ENCODE measurements around the gene LAMA5.

DNA sequence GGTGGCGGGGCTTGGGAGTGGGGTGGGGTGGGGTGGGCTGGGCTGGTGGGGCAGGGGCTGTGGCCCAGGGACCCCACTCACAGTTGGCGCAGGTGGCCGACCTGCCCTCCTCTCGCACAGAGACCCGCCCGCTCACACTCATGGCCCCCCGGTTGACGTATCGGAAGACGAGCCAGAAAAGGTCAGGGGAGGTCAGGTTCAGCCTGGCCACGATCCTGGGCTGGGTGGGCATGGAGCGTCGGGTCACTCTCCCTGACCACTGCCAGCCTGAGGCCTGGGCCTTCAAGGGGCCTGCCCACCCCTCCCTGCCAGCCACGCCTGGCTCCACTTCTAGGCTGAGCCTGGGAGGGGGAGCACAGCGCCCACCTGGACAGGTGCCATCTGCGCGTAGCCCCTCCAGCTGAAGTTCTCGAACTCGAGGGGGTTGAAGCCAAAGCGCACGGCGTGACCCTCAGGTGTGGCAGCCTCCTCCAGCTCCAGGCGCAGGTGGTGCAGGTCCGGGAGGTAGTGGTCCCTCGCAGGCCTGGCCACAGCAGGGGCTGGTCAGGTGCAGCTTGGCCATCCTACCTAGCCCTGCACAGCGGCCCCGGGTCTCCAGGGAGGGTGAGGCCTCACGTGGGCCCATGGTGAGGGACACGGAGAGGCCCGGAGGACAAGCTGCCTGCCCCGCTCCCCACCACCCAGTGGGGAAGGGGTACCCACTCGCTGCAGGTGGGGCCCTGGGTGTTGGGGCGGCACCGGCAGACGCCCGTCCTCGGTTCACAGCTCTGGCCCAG, 33.1 kb downstream of the LAMA5 start:
- TF ChIP-seq, protein P1, sequence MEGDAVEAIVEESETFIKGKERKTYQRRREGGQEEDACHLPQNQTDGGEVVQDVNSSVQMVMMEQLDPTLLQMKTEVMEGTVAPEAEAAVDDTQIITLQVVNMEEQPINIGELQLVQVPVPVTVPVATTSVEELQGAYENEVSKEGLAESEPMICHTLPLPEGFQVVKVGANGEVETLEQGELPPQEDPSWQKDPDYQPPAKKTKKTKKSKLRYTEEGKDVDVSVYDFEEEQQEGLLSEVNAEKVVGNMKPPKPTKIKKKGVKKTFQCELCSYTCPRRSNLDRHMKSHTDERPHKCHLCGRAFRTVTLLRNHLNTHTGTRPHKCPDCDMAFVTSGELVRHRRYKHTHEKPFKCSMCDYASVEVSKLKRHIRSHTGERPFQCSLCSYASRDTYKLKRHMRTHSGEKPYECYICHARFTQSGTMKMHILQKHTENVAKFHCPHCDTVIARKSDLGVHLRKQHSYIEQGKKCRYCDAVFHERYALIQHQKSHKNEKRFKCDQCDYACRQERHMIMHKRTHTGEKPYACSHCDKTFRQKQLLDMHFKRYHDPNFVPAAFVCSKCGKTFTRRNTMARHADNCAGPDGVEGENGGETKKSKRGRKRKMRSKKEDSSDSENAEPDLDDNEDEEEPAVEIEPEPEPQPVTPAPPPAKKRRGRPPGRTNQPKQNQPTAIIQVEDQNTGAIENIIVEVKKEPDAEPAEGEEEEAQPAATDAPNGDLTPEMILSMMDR (IDR thresholded peaks at IDR 0.05): no peak
- no peak for TF ChIP-seq POLR2A (IDR thresholded peaks at IDR 0.05)

Measured in right lobe of liver (tissue), 4 donors.